ENCODE results near the gene DNMBP.
A peak's percentile ranks its signal among the peaks of the same experiment; 100 is the strongest.
"Not testable (repeated sequence)": the region's sequence is repeated elsewhere in the genome, so short reads cannot be mapped to it uniquely, and the experiment has no call there.

DNMBP gene

DNA sequence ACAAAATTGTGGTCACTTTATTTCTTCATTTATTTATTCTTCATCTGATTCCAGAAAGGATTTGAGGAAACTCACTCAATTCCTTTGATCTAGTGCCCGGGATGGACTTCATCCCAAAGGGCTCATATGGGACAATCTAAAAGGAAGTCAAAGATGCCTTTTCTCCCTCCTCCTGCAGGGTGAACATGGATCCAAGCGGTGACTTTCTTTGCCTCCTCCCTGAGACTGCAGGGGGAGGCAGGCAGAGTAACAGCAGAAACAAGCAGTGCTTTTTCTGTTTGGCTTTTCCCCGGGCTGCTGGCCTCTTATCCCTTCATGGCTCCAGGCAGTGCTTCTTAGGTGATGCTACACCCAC is 10.0 kb upstream of the DNMBP start:
- no peak for DNase-seq

DNA sequence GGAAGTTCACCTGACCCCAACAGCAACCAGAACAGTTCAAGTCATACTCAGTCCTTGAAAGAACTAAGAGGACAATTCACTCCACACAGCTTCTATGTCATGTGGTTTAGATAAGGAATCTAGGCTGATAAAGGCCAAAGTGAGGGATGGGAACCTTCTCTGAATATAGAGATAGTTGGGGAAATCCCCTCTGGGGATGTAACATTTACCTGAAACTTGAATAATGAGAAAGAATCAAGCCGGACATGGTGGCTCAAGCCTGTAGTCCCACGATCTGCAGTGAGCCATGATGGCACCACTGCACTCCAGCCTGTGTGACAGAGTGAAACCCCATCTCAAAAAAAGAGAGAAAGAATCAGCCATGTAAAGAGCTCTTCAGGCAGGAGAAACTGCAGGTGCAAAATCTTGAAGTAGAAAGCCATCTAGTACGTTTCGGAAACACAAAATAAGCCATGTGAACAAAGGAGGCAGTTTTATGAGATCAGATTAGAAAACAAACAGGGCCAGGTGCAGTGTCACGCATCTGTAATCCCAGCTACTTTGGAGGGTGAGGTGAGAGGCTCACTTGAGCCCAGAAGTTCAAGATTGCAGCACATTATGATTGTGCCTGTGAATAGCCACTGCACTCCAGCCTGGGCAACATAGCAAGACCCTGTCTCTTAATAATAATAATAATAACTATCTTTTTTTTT is 4.5 kb upstream of the DNMBP start:
- DNase-seq, result no peak

DNA sequence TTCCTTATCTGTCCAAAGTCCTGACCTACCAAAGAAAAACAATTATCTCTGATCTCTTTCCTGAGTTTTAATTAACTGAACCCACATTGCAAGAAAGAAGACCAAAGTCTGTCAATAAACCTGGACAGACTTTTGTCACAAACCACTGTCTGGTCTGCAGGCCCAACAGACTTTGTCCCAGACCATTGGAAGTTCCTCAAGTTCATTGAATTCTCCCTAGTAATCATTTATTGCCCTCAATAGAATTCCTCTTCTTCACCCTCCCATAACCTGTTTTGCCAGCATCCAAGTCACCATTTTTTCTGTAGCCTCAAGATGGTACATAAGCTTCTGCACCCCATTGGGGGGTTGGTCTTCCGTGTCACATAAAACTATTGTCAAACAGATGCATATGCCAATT is 3.9 kb upstream of the DNMBP start:
- DNase-seq, result no peak

DNA sequence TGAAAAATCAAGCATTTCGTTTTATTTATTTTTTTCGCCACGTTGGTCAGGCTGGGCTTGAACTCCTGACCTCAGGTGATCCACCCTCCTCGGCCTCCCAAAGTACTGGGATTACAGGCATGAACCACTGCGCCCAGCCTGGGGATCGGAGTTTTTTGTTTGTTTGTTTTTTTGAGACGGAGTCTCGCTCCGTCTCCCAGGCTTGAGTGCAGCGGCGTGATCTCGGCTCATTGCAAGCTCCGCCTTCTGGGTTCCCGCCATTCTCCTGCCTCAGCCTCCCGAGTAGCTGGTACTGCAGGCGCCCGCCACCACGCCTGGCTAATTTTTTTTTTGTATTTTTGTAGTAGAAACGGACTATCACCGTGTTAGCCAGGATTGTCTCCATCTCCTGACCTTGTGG is 2.2 kb upstream of the DNMBP start:
- DNase-seq, result not testable (repeated sequence)

DNA sequence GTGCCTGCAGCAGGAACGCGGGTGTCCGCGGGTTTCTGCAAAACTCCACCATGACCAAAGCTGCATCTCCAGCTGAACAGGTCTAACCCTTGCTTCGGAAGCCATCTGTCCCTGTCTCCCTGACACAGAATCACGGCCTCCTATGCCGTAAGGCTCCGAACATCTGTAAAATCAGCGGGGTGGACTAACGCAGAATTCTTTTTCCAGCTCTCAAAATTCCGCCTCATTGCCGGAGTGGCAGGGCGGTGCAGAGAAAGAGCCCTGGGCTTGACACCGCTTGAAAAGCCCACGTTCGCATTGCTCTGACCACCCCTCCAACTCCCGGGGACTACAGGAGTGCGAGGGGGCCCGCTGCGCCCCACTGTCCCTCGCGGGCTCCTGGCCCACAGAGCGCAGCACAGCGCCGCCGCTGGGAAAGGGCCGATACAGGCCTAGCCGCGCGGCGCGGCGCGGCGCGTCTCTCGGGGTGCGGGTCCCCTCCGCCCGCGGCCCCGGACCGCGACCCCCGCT is 409 bp downstream of the DNMBP start:
- peak in 1 of 2 donors; percentile 18 for DNase-seq

DNA sequence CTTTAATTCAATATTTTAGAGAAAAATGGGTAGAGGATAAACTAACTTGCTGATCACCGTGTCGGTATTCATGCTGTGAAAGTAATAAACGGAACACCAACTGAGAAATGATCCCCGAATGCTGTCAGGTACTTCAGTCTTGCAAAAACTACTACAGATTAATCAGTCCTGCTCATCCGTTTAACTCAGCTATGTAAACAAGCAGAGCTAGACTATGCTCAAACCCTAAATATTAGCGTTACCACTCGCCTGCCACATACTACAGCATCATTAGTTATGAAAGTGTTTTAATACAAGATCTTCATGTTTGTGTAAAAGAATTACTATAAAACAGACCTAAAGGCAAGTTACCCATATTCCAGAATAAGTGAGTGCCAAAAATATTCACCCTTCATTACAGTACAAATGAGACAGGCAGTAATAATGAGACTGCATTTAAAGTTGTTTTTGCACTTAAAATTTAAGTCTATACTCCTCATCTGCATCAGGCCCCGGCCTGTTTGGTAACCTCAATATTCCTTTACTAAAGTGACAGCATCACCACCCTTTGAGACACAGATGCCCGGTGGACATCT is 952 bp downstream of the DNMBP start:
- no peak for DNase-seq

DNA sequence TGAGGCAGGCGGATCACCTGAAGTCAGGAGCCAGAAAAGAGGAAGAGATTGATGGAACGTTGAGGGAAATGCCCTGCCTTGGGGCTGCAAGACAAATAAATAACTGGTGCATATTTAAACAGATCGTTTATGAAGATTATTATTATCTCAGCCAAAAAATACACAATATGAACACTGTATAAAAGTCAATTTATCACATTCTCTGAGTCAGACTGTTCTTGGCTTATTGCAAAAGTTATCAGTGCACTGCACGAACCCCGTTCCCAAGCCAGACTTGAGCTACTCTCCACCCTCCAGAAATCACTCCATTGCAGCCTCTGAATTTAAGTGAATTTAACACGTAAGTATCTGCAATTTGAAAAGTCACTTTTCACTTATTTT is 1.6 kb downstream of the DNMBP start:
- DNase-seq, result no peak

DNA sequence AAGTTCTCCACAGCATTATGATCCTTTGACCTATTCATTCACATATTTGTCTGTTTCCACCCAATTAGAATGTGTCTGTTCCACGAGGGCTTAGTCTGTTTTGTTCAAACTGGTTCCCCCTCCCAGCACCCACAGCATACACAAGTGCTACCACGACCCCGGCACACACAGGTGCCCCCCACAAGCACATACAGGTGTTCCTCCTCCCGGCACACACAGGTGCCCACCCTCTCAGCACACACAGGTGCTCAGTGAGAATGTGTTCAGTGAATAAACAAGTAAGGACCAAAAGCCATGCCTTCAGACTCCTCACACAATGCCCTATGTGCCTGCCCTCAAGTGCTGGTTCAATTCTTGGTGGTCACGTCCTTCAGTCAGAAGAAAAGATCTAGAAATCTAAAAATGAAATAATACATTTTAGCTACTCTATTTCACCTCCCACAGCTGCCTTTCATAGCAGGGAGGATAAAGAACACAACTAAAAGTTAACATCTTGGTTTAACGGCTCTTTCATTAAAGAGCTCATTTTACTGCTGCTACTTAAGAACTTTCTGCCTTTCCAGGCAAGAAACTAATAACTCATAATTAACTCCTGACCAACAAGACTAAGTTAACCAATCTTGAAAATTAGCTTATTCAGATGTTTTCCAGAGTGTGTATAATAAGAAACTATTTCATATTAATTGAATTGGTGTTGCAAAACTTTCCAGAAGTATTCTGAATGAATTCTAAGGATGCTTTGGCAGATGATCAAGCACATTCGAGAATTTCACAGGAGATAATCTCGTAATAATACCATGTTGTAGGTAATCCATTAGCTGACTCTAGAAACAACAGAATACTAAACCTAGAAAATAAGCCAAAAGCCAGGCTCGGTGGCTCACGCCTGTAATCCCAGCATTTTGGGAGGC is 2.3 kb downstream of the DNMBP start:
- DNase-seq, result no peak

DNA sequence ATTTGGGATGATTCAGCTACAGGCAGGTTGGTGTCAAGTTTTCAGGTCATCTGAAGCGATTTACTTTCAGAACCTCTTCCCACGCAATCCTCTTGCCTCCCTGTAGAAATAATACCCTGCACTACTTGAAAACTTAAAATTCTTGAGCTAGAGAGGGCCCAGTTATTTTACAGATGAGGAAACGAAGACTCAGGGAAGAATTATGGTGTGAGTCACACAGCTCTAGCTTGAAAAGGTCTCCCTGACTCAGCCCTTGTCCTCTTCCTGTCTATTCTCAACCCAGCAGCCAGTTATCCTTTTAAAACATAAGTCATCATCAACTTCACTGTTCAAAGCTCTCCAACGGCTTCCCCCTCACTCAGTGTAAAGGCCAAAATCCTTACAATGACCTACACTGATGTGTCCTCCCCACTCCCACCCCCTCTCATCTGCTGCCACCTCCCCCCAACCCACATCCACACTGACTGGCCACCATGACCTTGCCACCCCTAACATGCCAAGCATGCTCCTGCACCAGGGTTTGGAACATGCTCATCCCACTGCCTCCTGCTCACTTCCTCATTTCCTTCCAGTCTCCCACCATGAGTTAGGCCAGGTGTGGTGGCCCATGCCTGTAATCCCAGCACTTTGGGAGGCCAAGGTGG is 3.4 kb downstream of the DNMBP start:
- peak in 1 of 2 donors; percentile 19 for DNase-seq

DNA sequence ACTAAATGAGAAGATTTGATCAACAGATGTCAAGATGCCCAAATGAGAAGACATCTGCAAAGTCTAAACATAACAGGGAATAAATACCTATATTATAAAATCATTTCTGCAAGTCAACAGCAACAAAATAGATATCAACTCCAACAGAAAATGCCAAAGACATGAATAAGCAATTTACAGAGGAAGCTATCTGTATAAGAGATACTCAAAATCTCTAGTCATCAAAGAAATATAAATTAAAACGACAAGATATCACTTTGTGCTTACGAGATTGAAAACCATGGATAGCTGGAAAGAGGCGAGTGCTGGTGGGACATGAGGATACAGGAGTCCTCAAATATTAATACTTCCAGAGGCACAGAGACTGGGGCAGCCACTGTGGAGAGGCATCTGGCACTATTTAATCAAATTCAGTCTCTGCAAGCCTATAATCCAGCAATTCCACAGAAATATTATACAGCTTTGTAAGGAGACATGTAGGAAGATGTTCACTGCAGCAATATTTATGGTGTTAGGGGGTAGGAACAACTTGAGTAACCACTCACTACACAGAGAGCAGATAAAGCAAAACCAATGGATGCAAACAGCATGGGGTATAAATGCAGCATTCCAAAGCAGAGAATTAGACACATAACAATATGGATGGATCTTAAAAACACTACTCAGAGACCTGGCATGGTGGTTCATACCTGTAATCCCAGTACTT is 4.8 kb downstream of the DNMBP start:
- DNase-seq, result no peak

DNA sequence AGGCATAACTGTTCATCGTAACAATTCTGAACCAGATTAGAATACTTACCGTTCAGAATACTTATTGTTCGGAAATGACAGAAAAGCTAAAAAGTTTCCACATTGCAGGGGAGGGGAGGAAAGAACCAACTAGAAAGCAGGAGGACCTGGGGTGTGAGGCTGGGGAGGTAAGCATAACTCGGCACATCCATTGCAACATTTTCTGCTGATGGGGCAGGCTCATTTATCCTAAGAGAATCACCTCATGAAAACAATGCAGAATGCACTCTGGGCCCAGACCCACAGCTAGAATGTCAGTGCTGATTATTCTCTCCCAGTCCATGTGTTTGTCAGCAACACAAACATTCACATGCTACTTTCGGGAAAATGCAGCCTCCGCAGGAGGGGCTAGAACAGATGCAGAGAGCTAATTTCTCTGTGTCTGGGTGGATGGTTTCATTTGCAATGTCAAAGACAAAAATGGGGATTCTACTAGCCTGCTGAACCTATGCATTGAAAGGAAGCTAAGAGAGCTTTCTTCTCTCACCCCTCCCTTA is 9.6 kb downstream of the DNMBP start:
- DNase-seq, result no peak

DNA sequence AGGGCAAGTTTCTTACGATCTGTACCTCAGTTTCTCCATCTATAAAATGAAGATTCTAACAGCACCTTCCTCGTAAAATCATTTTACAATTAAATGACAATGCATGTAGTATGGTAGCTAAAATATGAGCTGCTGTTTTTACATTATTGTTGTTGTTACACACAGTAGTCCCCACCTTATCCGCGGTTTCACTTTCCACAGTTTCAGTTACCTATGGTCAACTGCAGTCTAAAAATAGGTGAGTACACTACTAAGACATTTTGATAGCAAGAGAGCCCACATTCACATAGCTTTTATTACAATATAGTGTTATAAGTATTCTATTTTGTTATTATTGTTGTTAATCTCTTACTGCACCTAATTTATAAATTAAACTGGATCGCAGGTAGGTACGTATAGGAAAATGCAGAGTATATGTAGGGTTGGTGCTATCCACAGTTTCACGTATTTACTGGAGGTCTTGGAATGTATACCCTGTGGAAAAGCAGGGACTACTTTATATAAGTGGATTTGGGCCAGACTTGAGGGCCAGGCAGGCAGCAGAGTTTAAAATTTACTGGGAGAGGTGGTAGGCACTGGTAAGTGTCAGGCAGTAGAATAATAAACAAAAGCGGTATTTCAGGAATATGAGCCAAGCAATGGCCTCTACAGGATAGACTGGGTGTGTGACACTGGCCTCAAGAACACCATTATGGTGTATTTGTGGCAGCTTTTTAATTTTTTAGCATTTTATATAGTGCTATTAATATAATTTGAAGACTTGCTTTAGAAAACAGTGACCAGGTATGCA is 10.2 kb downstream of the DNMBP start:
- no peak for DNase-seq

DNA sequence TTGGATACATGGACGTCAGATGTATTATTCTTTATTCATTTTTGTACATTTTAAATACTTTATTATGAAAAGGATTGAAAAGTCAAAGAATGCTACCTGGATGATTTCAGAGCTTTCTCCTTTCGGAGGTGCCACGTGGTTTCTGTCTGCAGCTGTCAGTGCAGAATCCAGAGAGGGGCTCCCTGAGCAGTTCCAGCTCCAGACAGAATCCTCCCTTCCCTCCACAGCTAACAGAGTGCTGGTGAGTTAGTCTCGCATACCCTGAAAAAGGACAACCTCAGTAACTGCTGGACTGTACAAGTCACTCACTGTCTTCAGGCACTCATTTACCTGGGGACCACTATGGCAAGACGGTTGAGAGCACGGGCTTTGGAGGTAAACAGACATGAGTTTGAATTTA is 10.9 kb downstream of the DNMBP start:
- no peak for DNase-seq

DNA sequence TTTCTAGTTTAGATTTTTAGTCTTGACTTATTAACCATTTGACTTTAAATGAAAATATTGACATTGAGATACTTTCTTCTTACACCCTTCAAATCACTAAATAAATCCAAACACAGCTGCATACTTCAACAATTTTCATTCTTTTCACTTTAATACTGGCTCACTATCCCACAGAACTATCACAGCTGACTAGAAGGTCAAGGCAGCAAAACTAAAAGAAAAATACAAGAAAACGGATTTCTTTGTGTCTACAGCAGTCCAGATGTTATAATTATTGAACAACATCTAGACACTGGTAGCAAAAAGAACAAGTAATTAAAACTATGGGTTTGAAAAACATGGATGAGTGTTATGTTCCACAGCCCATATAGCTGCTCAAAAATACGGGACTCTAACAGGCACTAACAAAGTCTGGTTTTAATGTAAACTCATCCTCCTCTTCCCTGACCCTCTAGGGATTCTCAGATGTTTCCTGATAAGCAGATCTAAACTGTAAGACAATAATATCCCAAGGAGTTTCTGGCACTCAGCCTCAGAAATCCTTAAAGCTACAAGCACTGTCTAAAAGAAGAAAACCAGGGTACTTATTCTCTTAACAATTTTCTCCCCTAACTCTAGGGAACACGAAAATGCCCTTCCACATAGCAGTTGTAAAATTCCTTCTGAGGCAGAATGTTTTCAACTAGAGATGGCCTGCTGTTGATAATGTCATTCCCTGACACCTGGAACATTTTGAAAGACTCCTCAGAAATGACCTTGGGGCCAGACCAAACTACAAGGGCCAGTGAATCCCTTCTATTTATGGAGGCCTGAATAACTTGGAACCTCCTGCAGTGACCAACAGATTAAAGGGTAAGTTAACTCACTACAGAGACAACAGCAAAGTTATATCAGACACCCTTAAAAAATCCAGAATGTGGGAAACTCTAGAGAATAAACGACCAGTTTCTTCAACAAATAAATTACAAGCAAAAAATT is 12.8 kb downstream of the DNMBP start:
- DNase-seq, result no peak

DNA sequence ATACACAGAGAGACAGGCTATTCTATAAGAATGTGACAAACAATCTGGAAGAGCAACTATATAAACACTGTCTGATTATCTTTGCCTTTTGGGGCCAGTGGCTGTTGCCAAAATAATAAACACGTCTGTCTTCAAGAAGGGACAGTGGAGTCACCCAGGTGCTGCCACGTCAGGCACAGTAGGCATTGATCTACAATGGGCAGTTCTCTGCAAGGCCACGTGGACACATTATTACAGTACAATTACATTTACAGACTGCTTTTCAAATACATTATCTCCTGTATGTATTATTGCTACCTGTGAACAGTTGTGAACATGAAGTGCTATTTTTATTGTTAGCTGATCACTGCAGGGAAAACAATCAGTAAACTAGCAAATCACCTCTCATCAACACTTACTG is 14.0 kb downstream of the DNMBP start:
- no peak for DNase-seq

DNA sequence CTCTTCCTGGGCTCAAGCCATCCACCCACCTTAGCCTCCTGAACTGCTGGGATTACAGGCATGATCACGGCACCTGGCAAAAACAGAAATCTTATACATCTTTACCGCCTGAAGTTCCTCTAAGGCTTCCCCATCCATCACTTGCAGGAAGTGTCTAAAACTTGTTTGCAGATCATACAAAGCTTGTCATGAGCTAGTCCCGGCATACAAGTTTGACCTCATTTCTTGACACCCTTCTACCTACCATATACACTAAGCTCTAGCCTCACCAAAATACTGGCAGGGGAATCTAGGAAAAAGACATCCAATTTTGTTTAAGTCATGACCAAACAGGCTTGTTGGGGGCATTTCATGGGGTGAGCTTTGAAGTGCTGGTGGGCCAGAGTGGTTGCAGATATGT is 14.5 kb downstream of the DNMBP start:
- no peak for DNase-seq

DNA sequence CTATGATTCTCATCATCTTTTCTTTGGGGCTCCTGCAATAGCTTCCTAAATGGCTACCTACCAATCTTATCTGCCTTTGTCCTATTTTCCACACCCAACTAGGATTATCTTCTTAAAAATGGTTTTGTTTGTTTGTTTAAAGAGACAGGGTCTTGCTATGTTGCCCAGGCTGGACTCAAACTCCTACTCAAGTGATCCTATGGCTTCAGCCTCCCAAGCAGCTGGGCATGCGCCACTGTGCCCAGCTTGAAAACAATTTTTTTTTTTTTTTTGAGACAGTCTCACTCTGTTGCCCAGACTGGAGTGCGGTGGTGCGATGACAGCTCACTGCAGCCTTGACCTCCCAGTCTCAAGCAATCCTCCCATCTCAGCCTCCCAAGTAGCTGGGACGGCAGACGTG is 14.9 kb downstream of the DNMBP start:
- no peak for DNase-seq

DNA sequence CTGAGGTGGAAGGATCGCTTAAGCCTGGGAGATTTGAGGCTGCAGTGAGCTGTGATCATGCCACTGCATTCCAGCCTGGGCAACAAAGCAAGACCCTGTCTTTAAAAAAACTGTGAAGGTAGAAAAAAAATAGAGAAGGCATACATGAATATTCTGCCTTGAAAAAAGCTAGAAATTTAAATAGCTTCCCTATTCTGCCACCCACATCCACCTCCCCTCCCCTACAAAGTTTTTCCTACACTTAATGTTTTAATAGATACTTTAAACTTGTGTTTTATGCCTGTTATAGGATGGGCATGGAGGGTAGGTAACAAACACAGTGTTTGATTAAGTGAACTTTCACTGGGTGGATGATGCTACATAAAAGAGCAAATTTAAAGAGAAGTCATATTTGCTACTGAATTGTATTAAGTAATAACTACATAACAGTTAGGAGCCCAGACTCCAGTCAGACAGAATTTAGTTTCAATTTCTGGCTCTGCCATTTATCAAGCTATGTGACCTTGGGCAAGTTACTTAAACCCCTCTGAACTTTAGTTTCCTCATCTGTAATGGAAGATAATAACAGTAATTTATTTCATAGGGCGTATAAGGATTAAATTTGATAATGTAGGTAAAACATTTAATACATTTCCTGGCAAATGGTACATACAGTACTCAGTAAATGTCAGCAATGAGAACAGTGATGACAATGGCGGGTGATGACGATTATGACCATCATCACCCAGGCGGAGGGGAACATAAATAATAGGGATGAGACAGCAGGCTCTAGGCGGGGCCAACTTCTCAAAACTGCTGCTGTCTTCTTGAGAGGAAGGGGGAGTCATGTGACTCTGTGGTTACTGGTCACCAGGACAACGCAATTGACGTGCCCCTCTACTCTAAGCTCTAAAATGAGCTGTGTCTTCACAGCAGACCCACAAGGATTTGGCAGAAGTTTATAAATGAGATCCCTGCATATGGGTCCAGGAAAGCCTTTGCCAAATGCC is 15.8 kb downstream of the DNMBP start:
- DNase-seq, result peak; percentile 43 to 49

DNA sequence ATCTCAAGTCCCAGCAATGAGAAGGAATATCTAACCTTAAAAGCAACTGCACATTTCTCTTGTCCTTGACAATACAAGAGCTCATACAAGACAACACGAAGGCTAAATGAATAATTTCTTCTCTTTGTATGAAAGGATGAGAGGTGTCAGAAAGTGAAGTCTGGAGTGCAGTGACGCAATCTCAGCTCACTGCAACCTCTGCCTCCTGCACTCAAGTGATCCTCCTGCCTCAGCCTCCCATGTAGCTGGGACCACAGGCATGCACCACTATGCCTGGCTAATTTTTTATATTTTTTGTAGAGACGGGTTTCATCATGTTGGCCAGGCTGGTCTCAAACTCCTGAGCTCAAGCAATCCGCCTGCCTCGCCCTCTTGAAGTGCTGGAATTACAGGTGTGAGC is 24.1 kb downstream of the DNMBP start:
- DNase-seq, result not testable (repeated sequence)
